ENCODE results near the gene WASF3.
A peak's percentile ranks its signal among the peaks of the same experiment; 100 is the strongest.

WASF3 gene

DNA sequence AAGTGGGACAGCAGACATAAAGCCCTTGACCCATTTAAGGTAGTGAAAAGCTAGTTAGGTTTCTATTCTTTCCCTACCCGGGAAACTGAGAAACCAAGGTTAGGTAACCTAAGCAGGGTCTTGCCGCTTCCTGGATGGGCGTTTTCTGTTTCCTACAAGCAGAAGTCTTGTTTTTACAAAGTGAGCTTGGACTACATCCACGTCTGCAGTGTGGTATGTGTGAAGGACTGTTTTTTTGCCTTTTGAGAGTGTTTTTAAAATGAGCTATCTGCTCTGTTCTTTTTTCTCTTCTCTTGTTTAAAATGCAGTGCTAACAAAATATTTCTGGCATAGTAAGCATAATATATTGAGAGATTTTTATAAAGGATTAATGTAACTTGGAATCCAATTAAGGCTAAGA is 153.7 kb downstream of the WASF3 start:
- TF ChIP-seq, protein P1, sequence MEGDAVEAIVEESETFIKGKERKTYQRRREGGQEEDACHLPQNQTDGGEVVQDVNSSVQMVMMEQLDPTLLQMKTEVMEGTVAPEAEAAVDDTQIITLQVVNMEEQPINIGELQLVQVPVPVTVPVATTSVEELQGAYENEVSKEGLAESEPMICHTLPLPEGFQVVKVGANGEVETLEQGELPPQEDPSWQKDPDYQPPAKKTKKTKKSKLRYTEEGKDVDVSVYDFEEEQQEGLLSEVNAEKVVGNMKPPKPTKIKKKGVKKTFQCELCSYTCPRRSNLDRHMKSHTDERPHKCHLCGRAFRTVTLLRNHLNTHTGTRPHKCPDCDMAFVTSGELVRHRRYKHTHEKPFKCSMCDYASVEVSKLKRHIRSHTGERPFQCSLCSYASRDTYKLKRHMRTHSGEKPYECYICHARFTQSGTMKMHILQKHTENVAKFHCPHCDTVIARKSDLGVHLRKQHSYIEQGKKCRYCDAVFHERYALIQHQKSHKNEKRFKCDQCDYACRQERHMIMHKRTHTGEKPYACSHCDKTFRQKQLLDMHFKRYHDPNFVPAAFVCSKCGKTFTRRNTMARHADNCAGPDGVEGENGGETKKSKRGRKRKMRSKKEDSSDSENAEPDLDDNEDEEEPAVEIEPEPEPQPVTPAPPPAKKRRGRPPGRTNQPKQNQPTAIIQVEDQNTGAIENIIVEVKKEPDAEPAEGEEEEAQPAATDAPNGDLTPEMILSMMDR (conservative IDR thresholded peaks at IDR 0.05) = no peak
- H3K27ac ChIP-seq = no peak overlapping the region

DNA sequence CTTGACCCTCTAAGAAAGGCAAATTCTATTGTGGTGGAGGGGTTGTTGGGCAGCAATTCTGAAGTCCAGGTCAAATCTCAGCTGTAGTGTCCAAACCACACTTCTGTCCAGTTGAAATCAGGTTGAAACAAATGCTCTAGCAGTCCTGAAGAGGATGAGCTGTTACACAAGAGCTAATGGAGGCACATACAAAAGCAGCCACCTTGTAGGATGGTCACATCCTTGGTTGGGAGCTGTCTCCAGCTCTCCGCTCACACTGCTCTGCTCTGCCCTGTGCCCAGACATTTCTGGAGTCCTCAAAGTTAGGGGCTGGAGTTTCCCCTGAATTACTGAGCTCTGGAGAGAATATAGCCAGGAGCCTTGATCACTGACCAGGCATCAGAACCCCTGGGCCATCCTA is 155.9 kb downstream of the WASF3 start:
- no peak for TF ChIP-seq ZFX (IDR thresholded peaks at IDR 0.05)
- TF ChIP-seq, protein P1 (conservative IDR thresholded peaks at IDR 0.05) = no peak
- no peak overlapping the region for H3K27ac ChIP-seq

DNA sequence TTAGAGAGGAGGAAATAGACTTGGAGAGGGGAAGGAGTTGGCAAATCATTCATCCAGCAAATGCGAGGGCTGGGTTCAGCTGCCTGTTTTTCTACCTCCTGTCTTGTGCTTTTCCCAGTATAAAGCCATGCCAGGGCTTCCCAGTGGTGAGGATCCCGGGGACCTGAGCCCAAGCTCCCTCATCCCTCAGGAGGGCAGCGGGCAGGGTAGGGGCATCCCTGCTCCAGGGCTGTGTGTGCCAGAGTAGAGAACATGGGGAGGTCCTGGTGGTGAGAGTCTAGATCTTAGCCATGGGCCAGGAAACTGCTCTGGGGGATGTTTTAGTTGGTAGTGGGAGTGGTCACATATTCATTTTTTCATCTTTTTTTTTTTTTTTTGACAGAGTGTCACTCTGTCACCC is 159.5 kb downstream of the WASF3 start:
- TF ChIP-seq, protein P1 (conservative IDR thresholded peaks at IDR 0.05) = no peak
- no peak for TF ChIP-seq ZFX (IDR thresholded peaks at IDR 0.05)
- H3K27ac ChIP-seq = no peak overlapping the region

DNA sequence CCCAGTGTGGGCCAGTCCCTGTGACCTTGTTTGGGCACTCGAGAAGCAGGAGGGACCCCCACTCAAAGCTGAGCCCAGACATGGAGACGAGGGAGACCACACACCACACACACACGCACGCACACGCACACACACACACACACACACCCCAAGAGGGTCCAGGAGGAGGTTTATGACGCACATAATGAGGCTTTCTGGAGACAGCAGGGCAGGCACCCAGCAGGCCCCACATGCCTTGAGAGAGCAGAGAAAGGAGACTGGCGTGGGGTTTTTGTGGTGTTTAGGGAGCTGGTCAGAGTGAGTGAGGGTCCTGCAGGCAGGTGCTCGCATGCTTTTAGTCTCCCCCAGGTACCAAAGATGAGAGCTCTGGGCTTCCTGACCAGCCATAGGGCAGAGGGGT is 160.7 kb downstream of the WASF3 start:
- H3K27ac ChIP-seq = no peak overlapping the region
- no peak for TF ChIP-seq ZFX (IDR thresholded peaks at IDR 0.05)
- TF ChIP-seq, protein P1 (conservative IDR thresholded peaks at IDR 0.05) = no peak

DNA sequence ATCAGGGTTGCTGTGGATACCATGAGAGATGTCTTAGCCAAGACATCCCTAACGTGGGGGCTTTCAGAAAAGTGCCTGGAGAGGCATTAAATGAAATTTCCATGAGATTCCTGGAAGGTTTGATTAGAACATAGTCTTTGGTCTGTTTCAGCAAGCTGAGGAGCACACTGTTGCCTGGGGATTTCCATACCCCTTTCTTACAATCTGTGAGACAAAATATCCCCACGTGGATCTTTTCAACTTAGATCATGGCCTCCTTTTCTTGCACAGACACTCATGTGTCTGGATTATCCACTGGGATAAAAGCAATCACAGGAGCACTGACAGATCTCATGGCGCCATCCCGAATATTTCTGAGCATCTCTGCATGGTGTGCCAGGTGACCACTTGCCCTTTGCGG is 161.4 kb downstream of the WASF3 start:
- no peak for TF ChIP-seq ZFX (IDR thresholded peaks at IDR 0.05)
- TF ChIP-seq, protein P1 (conservative IDR thresholded peaks at IDR 0.05) = no peak

DNA sequence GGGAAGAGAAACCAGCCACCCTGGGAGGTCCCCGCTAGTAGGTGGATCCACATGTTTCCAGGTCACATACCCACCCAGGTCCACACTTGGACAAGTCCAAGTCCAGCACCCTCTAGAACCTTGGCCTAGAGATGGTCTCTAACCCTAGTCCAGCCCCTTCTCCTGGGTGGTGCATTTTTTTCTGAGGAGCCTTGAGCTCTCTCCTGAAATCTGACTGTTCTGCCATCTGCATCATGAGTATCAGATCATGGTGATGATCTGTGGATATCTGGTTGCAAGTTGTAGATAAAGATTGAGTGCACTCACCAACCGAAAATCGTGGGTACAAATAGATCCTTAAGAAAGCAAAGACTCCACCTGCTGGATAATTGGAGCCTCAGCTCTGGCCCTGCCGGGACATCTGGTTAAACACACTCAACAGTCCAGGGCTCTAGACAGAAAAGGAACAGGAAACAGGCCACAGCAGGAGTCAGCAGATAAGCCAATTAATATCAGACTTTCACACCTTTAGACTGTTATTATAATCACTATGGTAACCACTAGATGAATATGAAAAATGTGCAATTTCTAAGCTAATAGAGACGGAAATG is 162.0 kb downstream of the WASF3 start:
- no peak for TF ChIP-seq ZFX (IDR thresholded peaks at IDR 0.05)
- TF ChIP-seq, protein P1 (conservative IDR thresholded peaks at IDR 0.05) = peak; percentile 72
- H3K27ac ChIP-seq = no peak overlapping the region

More for the DNA sequence above, 161.4 kb downstream of the WASF3 start:
- no peak overlapping the region for H3K27ac ChIP-seq

DNA sequence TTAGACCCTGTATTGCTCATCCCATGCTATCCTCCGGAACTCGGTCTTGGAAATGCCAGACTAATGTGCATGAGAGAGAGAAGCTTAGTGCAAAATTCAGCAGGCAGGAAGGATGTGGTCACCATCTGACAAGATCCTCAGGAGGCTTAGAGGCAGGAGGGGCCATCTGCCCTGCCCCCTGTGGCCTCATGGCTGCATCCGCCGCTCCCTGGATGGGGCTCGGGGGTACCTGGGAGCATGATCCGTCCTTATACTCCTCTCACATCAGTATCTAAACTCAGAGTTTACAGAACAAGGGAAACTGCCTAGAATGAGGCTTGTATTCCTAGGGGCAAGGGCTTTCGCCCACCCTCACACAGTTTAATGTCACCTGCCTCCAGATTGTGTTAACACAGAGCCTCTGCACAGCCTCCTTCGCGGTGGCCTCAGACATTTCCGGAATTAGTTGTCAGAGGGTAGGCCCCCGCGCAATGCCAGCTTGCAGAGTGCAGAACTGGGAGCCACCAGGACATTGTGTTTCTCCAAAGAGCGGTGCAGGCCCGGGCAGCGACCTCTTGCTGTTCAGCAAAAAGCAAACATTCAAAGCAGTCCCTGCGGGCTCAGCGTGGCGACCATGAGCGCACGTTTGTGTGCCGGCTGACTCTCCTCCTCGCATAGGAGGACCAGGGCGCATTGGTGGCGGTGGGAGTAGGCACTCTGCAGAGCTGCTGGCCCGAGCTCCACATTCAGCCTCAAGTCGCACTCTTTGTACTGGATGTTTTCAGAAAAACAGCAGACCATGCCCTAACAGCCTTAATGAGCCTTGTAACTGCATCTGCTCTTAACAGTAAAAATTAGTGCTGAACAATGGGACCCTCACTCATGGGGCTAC is 164.0 kb downstream of the WASF3 start:
- no peak overlapping the region for H3K27ac ChIP-seq
- TF ChIP-seq ZFX (IDR thresholded peaks at IDR 0.05) = no peak
- TF ChIP-seq, protein P1 (conservative IDR thresholded peaks at IDR 0.05) = no peak
